PC-3 (cell line): ENCODE results near the gene ENTPD5.

Experiments used
- EZH2phosphoT487 ChIP-seq: fragments of 300-600 bp; sonication (generic); IDR thresholded peaks from 2 replicates; pipeline ENCODE4 v1.6.1; 2018; ENCODE audit warnings: mild to moderate bottlenecking, antibody characterized with exemption, low read length, borderline replicate concordance
- TF ChIP-seq, protein P1 (sequence below): fragments of 300-600 bp; sonication (generic); conservative IDR thresholded peaks from 2 replicates; pipeline ENCODE4 v1.5.1; 2017; ENCODE audit warnings: antibody characterized with exemption, low read depth, mild to moderate bottlenecking, low read length

DNA sequence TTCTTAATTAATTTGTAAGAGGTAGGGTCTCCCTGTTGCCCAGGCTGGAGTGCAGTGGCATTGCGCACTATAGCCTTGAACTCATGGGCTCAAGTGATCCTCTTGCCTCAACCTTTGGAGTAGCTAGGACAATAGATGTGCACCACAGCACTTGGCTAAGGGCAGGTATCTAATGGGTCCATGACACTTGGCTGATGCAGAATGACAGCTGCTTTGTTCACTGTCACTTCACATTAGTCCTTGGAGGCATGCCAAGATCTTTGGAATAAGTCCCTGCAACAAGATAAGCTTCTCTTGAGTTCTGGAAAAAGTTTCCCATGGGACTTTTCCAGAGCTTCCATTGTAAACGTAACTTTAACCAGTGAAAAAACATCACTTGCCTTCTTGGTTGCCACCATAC, 45.6 kb downstream of the ENTPD5 start:
- TF ChIP-seq, protein P1, sequence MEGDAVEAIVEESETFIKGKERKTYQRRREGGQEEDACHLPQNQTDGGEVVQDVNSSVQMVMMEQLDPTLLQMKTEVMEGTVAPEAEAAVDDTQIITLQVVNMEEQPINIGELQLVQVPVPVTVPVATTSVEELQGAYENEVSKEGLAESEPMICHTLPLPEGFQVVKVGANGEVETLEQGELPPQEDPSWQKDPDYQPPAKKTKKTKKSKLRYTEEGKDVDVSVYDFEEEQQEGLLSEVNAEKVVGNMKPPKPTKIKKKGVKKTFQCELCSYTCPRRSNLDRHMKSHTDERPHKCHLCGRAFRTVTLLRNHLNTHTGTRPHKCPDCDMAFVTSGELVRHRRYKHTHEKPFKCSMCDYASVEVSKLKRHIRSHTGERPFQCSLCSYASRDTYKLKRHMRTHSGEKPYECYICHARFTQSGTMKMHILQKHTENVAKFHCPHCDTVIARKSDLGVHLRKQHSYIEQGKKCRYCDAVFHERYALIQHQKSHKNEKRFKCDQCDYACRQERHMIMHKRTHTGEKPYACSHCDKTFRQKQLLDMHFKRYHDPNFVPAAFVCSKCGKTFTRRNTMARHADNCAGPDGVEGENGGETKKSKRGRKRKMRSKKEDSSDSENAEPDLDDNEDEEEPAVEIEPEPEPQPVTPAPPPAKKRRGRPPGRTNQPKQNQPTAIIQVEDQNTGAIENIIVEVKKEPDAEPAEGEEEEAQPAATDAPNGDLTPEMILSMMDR = no peak
- no peak for TF ChIP-seq EZH2phosphoT487
